GM10248 (cell line): ENCODE measurements around the gene INSIG1.

ENCODE experiments used
- CTCF ChIA-PET: fragments of 300-600 bp; sonication (Branson Sonifier 250); formaldehyde crosslinking; extraction: SDS; loops from one replicate; lab custom pipeline; 2021; ENCODE audit warnings: antibody characterized with exemption; lab: Yijun Ruan, JAX
- POLR2A ChIA-PET: fragments of 350-650 bp; sonication (Branson Sonifier 250); formaldehyde crosslinking; extraction: SDS; loops from one replicate; lab custom pipeline; 2020; ENCODE audit warnings: antibody characterized with exemption; lab: Yijun Ruan, JAX
- DNase-seq: peaks from one replicate; pipeline ENCODE4 v3.0.0; 2012; ENCODE audit errors: extremely low spot score
- CTCF ChIP-seq: IDR thresholded peaks from 2 replicates; pipeline ENCODE4 v1.5.1; 2012; ENCODE audit warnings: mild to moderate bottlenecking, low read depth; ENCODE audit errors: extremely low read depth, missing control alignments, control extremely low read depth

Gene INSIG1

GRCh38 chr7:155268921-155269650 lies 28.6 kb upstream of the INSIG1 start:
- no peak for TF ChIP-seq CTCF
- DNase-seq = no peak
- POLR2A ChIA-PET = no interaction called here
- CTCF ChIA-PET = interaction anchor here (1.2 kb wide), 1 partner anchor 28 kb away, joined by 3 read pairs; no protein-coding TSS in a partner anchor

- CTCF ChIA-PET = interaction anchor here (1.2 to 1.3 kb wide), 2 partner anchors 20 to 29 kb away, joined by 3 read pairs; no protein-coding TSS in a partner anchor
- TF ChIP-seq CTCF = no peak
- POLR2A ChIA-PET = no interaction called here
- no peak for DNase-seq
Measured at GRCh38 chr7:155269766-155270585, 27.7 kb upstream of the INSIG1 start.

GRCh38 chr7:155270861-155271260 lies 26.8 kb upstream of the INSIG1 start:
- no peak for DNase-seq
- CTCF ChIA-PET = interaction anchor here (1.3 kb wide), 1 partner anchor 19 kb away, joined by 3 read pairs; no protein-coding TSS in a partner anchor
- POLR2A ChIA-PET = no interaction called here
- TF ChIP-seq CTCF = no peak

- CTCF ChIA-PET = interaction anchor here (0.6 to 1.0 kb wide), 2 partner anchors 30 to 347 kb away, joined by 3 read pairs; no protein-coding TSS in a partner anchor
Measured at GRCh38 chr7:155274633-155275355, 22.9 kb upstream of the INSIG1 start.

GRCh38 chr7:155276042-155276799 lies 21.5 kb upstream of the INSIG1 start:
- ChIA-PET CTCF (no interaction called here), POLR2A (no interaction called here)
- no peak for TF ChIP-seq CTCF
- DNase-seq = no peak

More at GRCh38 chr7:155274633-155275355, 22.9 kb upstream of the INSIG1 start:
- no peak for DNase-seq
- POLR2A ChIA-PET = no interaction called here
- no peak for TF ChIP-seq CTCF
